IMR-90 (cell line): Measurements from ENCODE around the gene DCC.

ENCODE experiments used
- CTCF ChIP-seq: conservative IDR thresholded peaks from 2 replicates; pipeline ENCODE4 v1.5.1; 2012; ENCODE audit warnings: mild to moderate bottlenecking, low read depth, low read length, improper control_type of control experiment
- MAFK ChIP-seq: IDR thresholded peaks from 2 replicates; pipeline ENCODE4 v1.6.1; 2012; ENCODE audit warnings: low read depth, low read length, improper control_type of control experiment
- POLR2A ChIP-seq: IDR thresholded peaks from 2 replicates; pipeline ENCODE4 v1.6.1; 2012; ENCODE audit warnings: mild to moderate bottlenecking, low read depth, low read length

DNA sequence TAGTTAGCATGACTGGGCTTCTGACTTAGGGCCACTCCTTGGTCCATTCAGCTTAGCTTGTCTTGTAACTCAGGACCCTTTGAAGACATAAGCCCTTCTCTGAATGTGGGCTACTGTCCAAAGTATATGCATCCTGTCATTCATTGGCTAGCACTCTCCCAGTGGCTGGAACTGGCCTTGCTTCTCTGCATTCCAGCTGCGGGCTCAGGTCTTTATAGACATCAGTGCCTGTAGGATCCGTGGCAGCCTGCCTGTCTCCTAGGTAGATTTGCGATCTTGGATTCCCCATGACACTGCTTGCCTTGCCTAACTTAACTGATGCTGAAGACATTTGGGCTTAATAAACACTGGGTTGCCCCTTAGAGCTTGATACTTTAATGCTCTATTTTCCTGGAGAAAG is 170.1 kb downstream of the DCC start:
- no peak for TF ChIP-seq CTCF
- TF ChIP-seq POLR2A = no peak
- no peak for TF ChIP-seq MAFK
